ENCODE data around the gene FUT7.

GRCh38 chr9:137016436-137016835, 15.5 kb downstream of the FUT7 start:
- TF ChIP-seq CTCF (tag by site-specific recombination; IDR thresholded peaks at IDR 0.05) (no peak), ZBTB1 (tag by site-specific recombination; IDR thresholded peaks at IDR 0.05) (no peak), ZEB2 (tag by site-specific recombination; IDR thresholded peaks at IDR 0.05) (no peak), HOXD13 (CRISPR knock-in tag; IDR thresholded peaks at IDR 0.05; ENCODE audit: borderline replicate concordance) (no peak), ZNF747 (tag by site-specific recombination; IDR thresholded peaks at IDR 0.05) (no peak), REPIN1 (tag by site-specific recombination; IDR thresholded peaks at IDR 0.05; ENCODE audit: low read depth) (no peak), REST (tag by site-specific recombination; IDR thresholded peaks at IDR 0.05) (no peak), ZNF830 (tag by site-specific recombination; IDR thresholded peaks at IDR 0.05; ENCODE audit: low read depth) (no peak), ATF2 (tag by site-specific recombination; IDR thresholded peaks at IDR 0.05; ENCODE audit: low read depth) (no peak), ZNF140 (tag by site-specific recombination; IDR thresholded peaks at IDR 0.05) (no peak), PRDM1 (tag by site-specific recombination; IDR thresholded peaks at IDR 0.05) (no peak), PRDM4 (tag by site-specific recombination; IDR thresholded peaks at IDR 0.05) (no peak), ZNF76 (tag by site-specific recombination; IDR thresholded peaks at IDR 0.05; ENCODE audit: borderline replicate concordance, low read depth) (no peak), ZNF792 (tag by site-specific recombination; IDR thresholded peaks at IDR 0.05) (no peak)

All from HEK293 (cell line).